Endodermal cell (in vitro differentiated cells): ENCODE measurements around the gene WASF3. TPM values are rescaled to one million over a fixed set of nuclear protein-coding genes. Genes with fewer than 3 reads are reported as not detected.
A peak's percentile ranks its signal among the peaks of the same experiment; 100 is the strongest.

Experiments
- DNase-seq: peaks from one replicate; pipeline ENCODE4 v3.0.0-alpha.2; 2017
- H3K27ac ChIP-seq: 2 replicates; pipeline ENCODE4 v1.5.1; 2013; ENCODE audit warnings: mild to moderate bottlenecking, low read depth, low read length, moderate library complexity
- H3K27me3 ChIP-seq: 2 replicates; pipeline ENCODE4 v1.6.1; 2013; ENCODE audit warnings: mild to moderate bottlenecking, low read length, moderate library complexity; ENCODE audit not compliant: insufficient read depth, control insufficient read depth, poor library complexity, severe bottlenecking
- H3K36me3 ChIP-seq: 2 replicates; pipeline ENCODE4 v1.7.0; 2013; ENCODE audit warnings: mild to moderate bottlenecking, low read length, moderate library complexity; ENCODE audit not compliant: control insufficient read depth, insufficient read depth
- H3K4me1 ChIP-seq: one replicate; pipeline ENCODE4 v1.7.0; 2013; ENCODE audit warnings: low read length; ENCODE audit not compliant: control insufficient read depth, insufficient read depth
- H3K4me3 ChIP-seq: 2 replicates; pipeline ENCODE4 v1.5.1; 2013; ENCODE audit warnings: mild to moderate bottlenecking, low read length, moderate library complexity
- H3K9ac ChIP-seq: 2 replicates; pipeline ENCODE4 v1.6.1; 2013; ENCODE audit warnings: mild to moderate bottlenecking, low read length, moderate library complexity; ENCODE audit not compliant: poor library complexity, severe bottlenecking; ENCODE audit errors: extremely low read depth
- H3K9me3 ChIP-seq: 2 replicates; pipeline ENCODE4 v1.6.1; 2013; ENCODE audit warnings: mild to moderate bottlenecking, low read length, moderate library complexity; ENCODE audit not compliant: control insufficient read depth
- H3K27ac Mint-ChIP-seq: 2 replicates; pipeline ENCODE4 v1.8.0; 2020; ENCODE audit warnings: mixed read lengths
- H3K27me3 Mint-ChIP-seq: 2 replicates; pipeline ENCODE4 v1.8.0; 2021; ENCODE audit warnings: mild to moderate bottlenecking, mixed read lengths; ENCODE audit not compliant: insufficient read depth
- H3K36me3 Mint-ChIP-seq: 2 replicates; pipeline ENCODE4 v1.8.0; 2020; ENCODE audit warnings: low read depth, mixed read lengths
- H3K4me1 Mint-ChIP-seq: 2 replicates; pipeline ENCODE4 v1.8.0; 2020; ENCODE audit warnings: mixed read lengths
- H3K4me3 Mint-ChIP-seq: 2 replicates; pipeline ENCODE4 v1.8.0; 2020; ENCODE audit warnings: mild to moderate bottlenecking, moderate library complexity, mixed read lengths
- H3K9me3 Mint-ChIP-seq: 2 replicates; pipeline ENCODE4 v1.8.0; 2020; ENCODE audit warnings: mild to moderate bottlenecking, mixed read lengths
- WGBS, 2 experiments: methylation state at CpG; one replicate each; pipeline versions ENCODE4 v1.1.5 to v1.1.7; 2013; ENCODE audit warnings: missing lambda C conversion rate in 2 of 2, mixed read lengths in 1 of 2; ENCODE audit not compliant: insufficient coverage in 1 of 2, insufficient read length in 1 of 2; 5-methylcytosine and 5-hydroxymethylcytosine counted together
- total RNA-seq, 2 donors: library from RNA; stranded (reverse); fragmentation: NEBNext Ultra II Directional in 1 of 2; extraction: Animal tissue kit (Norgen Biotek cat#: 25700) in 1 of 2; gene quantifications; 2 replicates in 1 of 2; 3 replicates in 1 of 2; pipeline ENCODE4 v1.2.1, GENCODE V29; 2021
- TF ChIP-seq, protein P1 (sequence below): fragments of 200-600 bp; sonication (generic); conservative IDR thresholded peaks from 2 replicates; pipeline ENCODE4 v1.5.0; 2021; ENCODE audit warnings: antibody characterized with exemption, mild to moderate bottlenecking

Gene WASF3
- total RNA-seq, 2 donors from 2014 or later = 20.5 to 32.6 TPM

DNA sequence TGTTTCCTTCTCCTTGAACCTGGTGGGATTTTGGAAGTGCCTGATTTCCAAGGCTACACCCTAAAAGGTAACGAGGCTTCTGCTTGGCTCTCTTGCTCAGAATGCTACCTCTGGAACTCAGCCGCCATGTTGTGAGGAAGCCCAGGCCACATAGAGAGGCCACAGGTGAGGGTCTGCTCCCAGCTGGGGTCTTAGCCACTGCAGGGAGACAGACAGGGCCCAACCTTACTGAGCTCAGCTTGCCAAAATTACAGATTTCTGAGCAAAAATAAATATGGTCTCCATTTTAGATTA, 141.7 kb downstream of the WASF3 start:
- no peaks in the 10 kb centered on the region for H3K9me3 Mint-ChIP-seq
- Histone ChIP-seq H3K36me3 (no peaks in the 10 kb centered on the region), H3K9ac (no peak overlapping the region), H3K4me3 (no peak overlapping the region), H3K9me3 (no peaks in the 10 kb centered on the region), H3K4me1 (no peaks in the 10 kb centered on the region), H3K27ac (no peak overlapping the region), H3K27me3 (peaks cover 5% of the 10 kb centered on the region)
- H3K27ac Mint-ChIP-seq = no peak overlapping the region
- no peak overlapping the region for H3K4me3 Mint-ChIP-seq
- H3K27me3 Mint-ChIP-seq = peaks cover 9% of the 10 kb centered on the region
- WGBS, 2 experiments = 95 to 100% methylated on average over 1 to 2 of the region's 2 CpGs
- H3K4me1 Mint-ChIP-seq = peaks cover 19% of the 10 kb centered on the region
- no peaks in the 10 kb centered on the region for H3K36me3 Mint-ChIP-seq
- TF ChIP-seq, protein P1, sequence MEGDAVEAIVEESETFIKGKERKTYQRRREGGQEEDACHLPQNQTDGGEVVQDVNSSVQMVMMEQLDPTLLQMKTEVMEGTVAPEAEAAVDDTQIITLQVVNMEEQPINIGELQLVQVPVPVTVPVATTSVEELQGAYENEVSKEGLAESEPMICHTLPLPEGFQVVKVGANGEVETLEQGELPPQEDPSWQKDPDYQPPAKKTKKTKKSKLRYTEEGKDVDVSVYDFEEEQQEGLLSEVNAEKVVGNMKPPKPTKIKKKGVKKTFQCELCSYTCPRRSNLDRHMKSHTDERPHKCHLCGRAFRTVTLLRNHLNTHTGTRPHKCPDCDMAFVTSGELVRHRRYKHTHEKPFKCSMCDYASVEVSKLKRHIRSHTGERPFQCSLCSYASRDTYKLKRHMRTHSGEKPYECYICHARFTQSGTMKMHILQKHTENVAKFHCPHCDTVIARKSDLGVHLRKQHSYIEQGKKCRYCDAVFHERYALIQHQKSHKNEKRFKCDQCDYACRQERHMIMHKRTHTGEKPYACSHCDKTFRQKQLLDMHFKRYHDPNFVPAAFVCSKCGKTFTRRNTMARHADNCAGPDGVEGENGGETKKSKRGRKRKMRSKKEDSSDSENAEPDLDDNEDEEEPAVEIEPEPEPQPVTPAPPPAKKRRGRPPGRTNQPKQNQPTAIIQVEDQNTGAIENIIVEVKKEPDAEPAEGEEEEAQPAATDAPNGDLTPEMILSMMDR = no peak
- no peak for DNase-seq

DNA sequence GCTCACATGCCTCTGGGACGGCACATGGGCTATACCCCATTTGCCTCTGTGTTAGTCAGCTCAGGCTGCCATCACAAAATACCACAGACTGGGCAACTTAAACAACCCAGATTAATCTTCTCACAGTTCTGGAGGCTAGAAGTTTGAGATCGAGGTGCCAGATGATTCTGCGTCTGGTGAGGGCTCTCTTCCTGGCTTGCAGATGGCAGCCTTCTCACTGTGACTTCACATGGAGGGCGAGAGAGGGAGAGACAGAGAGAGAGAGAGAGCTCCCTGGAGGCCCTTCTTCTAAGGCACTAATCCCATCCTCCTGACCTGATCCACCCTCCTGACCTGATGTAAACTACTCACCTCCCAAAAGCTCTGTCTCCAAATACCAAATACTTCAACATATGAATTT, 148.1 kb downstream of the WASF3 start:
- H3K36me3 Mint-ChIP-seq = no peaks in the 10 kb centered on the region
- Histone ChIP-seq H3K4me1 (no peaks in the 10 kb centered on the region), H3K4me3 (no peak overlapping the region), H3K27me3 (no peaks in the 10 kb centered on the region), H3K36me3 (no peaks in the 10 kb centered on the region), H3K9ac (no peak overlapping the region), H3K9me3 (no peaks in the 10 kb centered on the region), H3K27ac (no peak overlapping the region)
- H3K27me3 Mint-ChIP-seq = peaks cover 5% of the 10 kb centered on the region
- no peak overlapping the region for H3K4me3 Mint-ChIP-seq
- no peaks in the 10 kb centered on the region for H3K9me3 Mint-ChIP-seq
- H3K27ac Mint-ChIP-seq = no peak overlapping the region
- 86 to 90% methylated on average over 2 to 4 of the region's 4 CpGs for WGBS, 2 experiments
- no peak for DNase-seq
- TF ChIP-seq, protein P1 = no peak
- no peaks in the 10 kb centered on the region for H3K4me1 Mint-ChIP-seq

DNA sequence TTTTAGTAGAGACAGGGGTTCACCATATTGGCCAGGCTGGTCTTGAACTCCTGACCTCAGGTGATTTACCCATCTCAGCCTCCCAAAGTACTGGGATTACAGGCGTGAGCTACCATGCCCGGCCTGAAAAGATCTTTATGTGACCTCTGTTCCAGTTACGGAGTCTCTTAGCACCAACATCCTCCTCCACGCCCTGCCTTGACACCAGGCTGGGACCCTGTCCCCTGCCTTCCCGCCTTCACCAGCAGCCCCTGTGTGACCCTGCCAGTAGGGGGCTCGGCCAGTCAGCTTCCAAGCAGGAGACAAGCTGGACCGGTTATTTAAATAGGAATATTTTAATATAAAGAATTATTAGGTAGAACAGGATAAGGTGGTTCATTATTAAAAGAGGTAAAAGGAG, 148.9 kb downstream of the WASF3 start:
- Histone ChIP-seq H3K4me3 (no peak overlapping the region), H3K27me3 (no peaks in the 10 kb centered on the region), H3K9ac (no peak overlapping the region), H3K27ac (no peak overlapping the region), H3K4me1 (no peaks in the 10 kb centered on the region), H3K36me3 (no peaks in the 10 kb centered on the region), H3K9me3 (no peaks in the 10 kb centered on the region)
- WGBS, 2 experiments = 59 to 93% methylated on average over 3 to 7 of the region's 7 CpGs
- Mint-ChIP-seq H3K9me3 (no peaks in the 10 kb centered on the region), H3K27ac (no peak overlapping the region), H3K4me3 (no peak overlapping the region), H3K27me3 (peaks cover 5% of the 10 kb centered on the region), H3K4me1 (no peaks in the 10 kb centered on the region), H3K36me3 (no peaks in the 10 kb centered on the region)
- TF ChIP-seq, protein P1 = peak; percentile 60
- DNase-seq = peak; percentile 58
